ENCODE measurements around the gene NPIPA3.
"Not testable (repeated sequence)": the region's sequence is repeated elsewhere in the genome, so short reads cannot be mapped to it uniquely, and the experiment has no call there.

DNA sequence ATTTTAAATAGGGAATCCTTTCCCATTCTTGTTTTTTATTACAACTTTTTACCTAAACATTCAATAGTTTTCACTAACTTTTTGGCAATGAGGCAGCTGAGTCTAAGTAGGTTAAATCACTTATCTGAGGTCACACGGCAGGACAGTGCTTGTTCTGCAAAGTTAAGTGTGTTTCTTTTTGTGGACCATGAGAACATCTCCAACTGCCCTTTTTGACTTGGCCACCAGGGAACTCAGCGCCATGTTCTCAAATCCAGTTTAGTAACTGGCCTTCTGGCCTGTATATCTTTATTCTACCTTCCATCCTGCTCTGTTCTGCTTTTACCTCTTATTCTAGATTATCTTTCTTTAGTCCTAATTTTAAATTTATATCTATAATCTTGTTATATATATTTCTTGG, 70.4 kb downstream of the NPIPA3 start:
- TF ChIP-seq, protein P1, sequence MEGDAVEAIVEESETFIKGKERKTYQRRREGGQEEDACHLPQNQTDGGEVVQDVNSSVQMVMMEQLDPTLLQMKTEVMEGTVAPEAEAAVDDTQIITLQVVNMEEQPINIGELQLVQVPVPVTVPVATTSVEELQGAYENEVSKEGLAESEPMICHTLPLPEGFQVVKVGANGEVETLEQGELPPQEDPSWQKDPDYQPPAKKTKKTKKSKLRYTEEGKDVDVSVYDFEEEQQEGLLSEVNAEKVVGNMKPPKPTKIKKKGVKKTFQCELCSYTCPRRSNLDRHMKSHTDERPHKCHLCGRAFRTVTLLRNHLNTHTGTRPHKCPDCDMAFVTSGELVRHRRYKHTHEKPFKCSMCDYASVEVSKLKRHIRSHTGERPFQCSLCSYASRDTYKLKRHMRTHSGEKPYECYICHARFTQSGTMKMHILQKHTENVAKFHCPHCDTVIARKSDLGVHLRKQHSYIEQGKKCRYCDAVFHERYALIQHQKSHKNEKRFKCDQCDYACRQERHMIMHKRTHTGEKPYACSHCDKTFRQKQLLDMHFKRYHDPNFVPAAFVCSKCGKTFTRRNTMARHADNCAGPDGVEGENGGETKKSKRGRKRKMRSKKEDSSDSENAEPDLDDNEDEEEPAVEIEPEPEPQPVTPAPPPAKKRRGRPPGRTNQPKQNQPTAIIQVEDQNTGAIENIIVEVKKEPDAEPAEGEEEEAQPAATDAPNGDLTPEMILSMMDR (conservative IDR thresholded peaks at IDR 0.05; ENCODE audit: low read length): not testable (repeated sequence)
- TF ChIP-seq EZH2phosphoT487 (IDR thresholded peaks at IDR 0.05; ENCODE audit: borderline replicate concordance): not testable (repeated sequence)
